ENCODE measurements around the gene AOAH. TPM values are rescaled to one million over a fixed set of nuclear protein-coding genes. Genes with fewer than 3 reads are reported as not detected.

Gene AOAH
- total RNA-seq, 2 donors from 2014 or later, result 0.70 to 1.6 TPM

- Histone ChIP-seq H3K4me1 (ENCODE audit: control insufficient read depth, insufficient read depth, low read length) (no peaks in the 10 kb centered on the region), H3K4me3 (ENCODE audit: low read length) (no peak overlapping the region), H3K27me3 (ENCODE audit: control insufficient read depth, insufficient read depth, low read length, poor library complexity, severe bottlenecking) (no peaks in the 10 kb centered on the region), H3K9ac (ENCODE audit: extremely low read depth, low read length, poor library complexity, severe bottlenecking) (no peak overlapping the region), H3K36me3 (ENCODE audit: control insufficient read depth, insufficient read depth, low read length) (no peaks in the 10 kb centered on the region), H3K27ac (ENCODE audit: low read depth, low read length) (no peak overlapping the region), H3K9me3 (ENCODE audit: control insufficient read depth, low read length) (no peaks in the 10 kb centered on the region)
- Mint-ChIP-seq H3K9me3 (no peaks in the 10 kb centered on the region), H3K27ac (no peak overlapping the region), H3K4me3 (no peak overlapping the region), H3K4me1 (peaks cover 15% of the 10 kb centered on the region), H3K27me3 (ENCODE audit: insufficient read depth) (no peaks in the 10 kb centered on the region), H3K36me3 (ENCODE audit: low read depth) (no peaks in the 10 kb centered on the region)
- no peak for TF ChIP-seq CTCF (conservative IDR thresholded peaks at IDR 0.05)
- WGBS, 2 experiments (ENCODE audit: insufficient coverage in 1 of 2, insufficient read length in 1 of 2), result 92% methylated on average over 3 of the region's 4 CpGs; no CpG with 5 or more reads in 1 of the 2 experiments
- no peak for DNase-seq
Measured at GRCh38 chr7:36625247-36625646, 99.0 kb downstream of the AOAH start.

GRCh38 chr7:36623247-36623646, 101.0 kb downstream of the AOAH start:
- no peak overlapping the region for H3K27ac ChIP-seq (ENCODE audit: low read depth, low read length)
- H3K9ac ChIP-seq (ENCODE audit: extremely low read depth, low read length, poor library complexity, severe bottlenecking), result no peak overlapping the region
- 98 to 100% methylated on average over 1 of the region's 1 CpG for WGBS, 2 experiments (ENCODE audit: insufficient coverage in 1 of 2, insufficient read length in 1 of 2)
- no peak overlapping the region for H3K4me3 Mint-ChIP-seq
- H3K9me3 ChIP-seq (ENCODE audit: control insufficient read depth, low read length), result no peaks in the 10 kb centered on the region
- no peaks in the 10 kb centered on the region for H3K36me3 ChIP-seq (ENCODE audit: control insufficient read depth, insufficient read depth, low read length)
- H3K27me3 ChIP-seq (ENCODE audit: control insufficient read depth, insufficient read depth, low read length, poor library complexity, severe bottlenecking), result no peaks in the 10 kb centered on the region
- peaks cover 22% of the 10 kb centered on the region for H3K4me1 Mint-ChIP-seq
- DNase-seq, result no peak
- no peaks in the 10 kb centered on the region for H3K27me3 Mint-ChIP-seq (ENCODE audit: insufficient read depth)
- H3K27ac Mint-ChIP-seq, result no peak overlapping the region
- H3K4me1 ChIP-seq (ENCODE audit: control insufficient read depth, insufficient read depth, low read length), result no peaks in the 10 kb centered on the region
- no peaks in the 10 kb centered on the region for H3K36me3 Mint-ChIP-seq (ENCODE audit: low read depth)
- no peaks in the 10 kb centered on the region for H3K9me3 Mint-ChIP-seq
- H3K4me3 ChIP-seq (ENCODE audit: low read length), result no peak overlapping the region
- TF ChIP-seq CTCF (conservative IDR thresholded peaks at IDR 0.05), result no peak

GRCh38 chr7:36621396-36621795, 102.9 kb downstream of the AOAH start:
- 92 to 95% methylated on average over 10 of the region's 10 CpGs for WGBS, 2 experiments (ENCODE audit: insufficient coverage in 1 of 2, insufficient read length in 1 of 2)
- peak; percentile 20 for DNase-seq
- Histone ChIP-seq H3K4me3 (ENCODE audit: low read length) (no peak overlapping the region), H3K9me3 (ENCODE audit: control insufficient read depth, low read length) (no peaks in the 10 kb centered on the region), H3K27me3 (ENCODE audit: control insufficient read depth, insufficient read depth, low read length, poor library complexity, severe bottlenecking) (no peaks in the 10 kb centered on the region), H3K4me1 (ENCODE audit: control insufficient read depth, insufficient read depth, low read length) (no peaks in the 10 kb centered on the region), H3K27ac (ENCODE audit: low read depth, low read length) (no peak overlapping the region), H3K9ac (ENCODE audit: extremely low read depth, low read length, poor library complexity, severe bottlenecking) (no peak overlapping the region), H3K36me3 (ENCODE audit: control insufficient read depth, insufficient read depth, low read length) (no peaks in the 10 kb centered on the region)
- no peak for TF ChIP-seq CTCF (conservative IDR thresholded peaks at IDR 0.05)
- Mint-ChIP-seq H3K27ac (no peak overlapping the region), H3K27me3 (ENCODE audit: insufficient read depth) (no peaks in the 10 kb centered on the region), H3K9me3 (no peaks in the 10 kb centered on the region), H3K36me3 (ENCODE audit: low read depth) (no peaks in the 10 kb centered on the region), H3K4me3 (no peak overlapping the region), H3K4me1 (peaks cover 27% of the 10 kb centered on the region)

Measured in endodermal cell (in vitro differentiated cells).